ENCODE results near the gene MRPL24. TPM values are rescaled to one million over a fixed set of nuclear protein-coding genes. Genes with fewer than 3 reads are reported as not detected.
A peak's percentile ranks its signal among the peaks of the same experiment; 100 is the strongest.

MRPL24 gene
- total and polyA plus RNA-seq, 2 of the 8 experiments (the other 6 are each of a cell fraction or from before 2014, with no cell fraction given): 29.7 to 35.2 TPM

DNA sequence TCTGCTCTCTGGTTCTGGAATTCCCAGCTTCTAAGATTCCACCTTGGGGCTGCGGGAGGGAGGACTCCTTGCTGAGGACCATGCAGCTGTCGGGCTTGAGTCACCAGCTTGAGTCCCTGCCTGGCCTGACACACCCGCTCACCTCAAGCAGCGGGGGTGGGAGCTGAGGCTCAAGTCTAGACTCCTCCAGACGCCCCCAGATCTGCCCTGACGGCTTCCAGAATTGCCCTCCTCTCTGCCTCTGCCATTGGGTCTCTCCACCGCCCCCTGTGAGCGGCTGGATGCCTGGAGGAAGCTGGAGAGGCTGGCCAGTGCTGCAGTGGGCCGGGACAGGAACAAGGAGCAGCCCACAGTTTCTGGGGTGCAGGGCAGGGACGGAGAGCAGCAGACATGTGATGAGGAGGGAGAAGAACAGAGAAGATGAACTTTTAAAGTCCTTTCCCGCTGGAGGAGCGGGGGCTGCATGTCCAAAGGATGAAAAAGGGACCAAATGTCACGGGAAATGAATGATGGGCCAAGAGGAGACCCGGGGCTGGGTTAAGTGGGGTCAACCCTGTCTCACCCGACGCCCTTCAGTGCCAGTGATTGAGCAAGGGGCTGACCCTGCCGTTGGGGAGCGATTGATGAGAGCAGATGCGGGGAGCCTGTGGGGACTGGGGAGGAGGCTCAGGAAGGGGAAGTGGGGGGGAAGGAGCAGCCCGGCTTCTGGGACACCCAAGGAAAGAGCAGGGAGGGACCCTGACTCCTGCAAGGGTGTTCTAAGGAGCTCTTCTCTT is 49.0 kb downstream of the MRPL24 start:
- WGBS, 2 experiments (ENCODE audit: extremely low coverage in 1 of 2, insufficient coverage in 1 of 2, insufficient read length in 1 of 2, insufficient replicate concordance in 2 of 2, low coverage in 1 of 2, low lambda C conversion rate in 2 of 2, missing lambda C conversion rate in 1 of 2): 14% methylated on average over 20 of the region's 20 CpGs; no CpG with 5 or more reads in 1 of the 2 experiments
- Histone ChIP-seq H2AK5ac (ENCODE audit: low read depth, low read length) (no peak overlapping the region; the same call in 1 of the 2 replicates), H4K91ac (replicated peaks; ENCODE audit: insufficient read length, low read length) (peak overlapping the region; percentile 92), H3K9ac (replicated peaks in 1 of 4; ENCODE audit: extremely low read depth in 1 of 4, low read depth in 3 of 4, low read length in 3 of 4) (no peak overlapping the region), H3K9me3 (ENCODE audit: insufficient read depth in 2 of 2, low read depth in 1 of 2, low read length in 1 of 2) (no peaks in the 10 kb centered on the region), H3K4me1 (replicated peaks in 1 of 4; ENCODE audit: control insufficient read depth in 3 of 4, insufficient read depth in 4 of 4, low read length in 3 of 4) (peaks cover 24 to 51% (median 38%) of the 10 kb centered on the region in 4 experiments), H4K20me1 (replicated peaks in 1 of 2; ENCODE audit: control insufficient read depth in 1 of 2, insufficient read depth in 2 of 2, low read length in 2 of 2) (no peaks in the 10 kb centered on the region), H3K36me3 (ENCODE audit: control insufficient read depth in 2 of 4, insufficient read depth in 4 of 4, low read length in 3 of 4) (no peaks in the 10 kb centered on the region), H2BK120ac (replicated peaks; ENCODE audit: low read depth, low read length) (peak overlapping the region; percentile 17), H3K79me2 (ENCODE audit: control insufficient read depth in 1 of 2, insufficient read depth in 2 of 2, low read length in 2 of 2) (no peaks in the 10 kb centered on the region), H3K4me2 (ENCODE audit: insufficient read depth in 1 of 2, low read depth in 2 of 2, low read length in 2 of 2) (peak overlapping the region; percentile 14 to 72), H3K23me2 (ENCODE audit: low read depth, low read length) (peaks cover 10% of the 10 kb centered on the region; the same call in 1 of the 2 replicates), H3K79me1 (ENCODE audit: low read depth, low read length) (no peaks in the 10 kb centered on the region), H3K23ac (ENCODE audit: insufficient read length) (no peak overlapping the region), H4K8ac (ENCODE audit: extremely low read depth, insufficient read depth, low read length) (no peak overlapping the region), H3K18ac (ENCODE audit: extremely low read depth, low read length) (peak overlapping the region; percentile 48), H4K5ac (ENCODE audit: insufficient read length, low read depth, low read length) (peak overlapping the region; percentile 70), H2BK5ac (ENCODE audit: low read depth, low read length) (peak overlapping the region; percentile 97), H3K14ac (ENCODE audit: insufficient read length) (no peak overlapping the region), H2BK15ac (ENCODE audit: low read length) (peak overlapping the region; percentile 75; the same call in 1 of the 2 replicates), H2AFZ (ENCODE audit: low read length) (no peak overlapping the region), H3K4me3 (ENCODE audit: extremely low read depth in 1 of 4, insufficient read depth in 2 of 4, low read depth in 3 of 4, low read length in 4 of 4) (peak overlapping the region; percentile 1 to 49 (median 22); a peak in 5 of 8 replicates), H3K27me3 (replicated peaks in 1 of 4; ENCODE audit: control insufficient read depth in 3 of 4, extremely low read depth in 1 of 4, insufficient read depth in 3 of 4, low read length in 3 of 4) (peaks cover 0 to 7% (median 0%) of the 10 kb centered on the region in 4 experiments; a peak in 2 of 7 replicates), H3K56ac (replicated peaks; ENCODE audit: insufficient read length, low read depth, low read length) (peak overlapping the region; percentile 17), H3K27ac (ENCODE audit: low read depth, low read length) (peak overlapping the region; percentile 83; the same call in 1 of the 2 replicates), H3K4ac (replicated peaks; ENCODE audit: insufficient read length, low read depth, low read length) (peak overlapping the region; percentile 41), H2BK12ac (ENCODE audit: low read depth, low read length) (peak overlapping the region; percentile 78; the same call in 1 of the 2 replicates), H2BK20ac (ENCODE audit: low read length) (peak overlapping the region; percentile 75)
- ChIA-PET CTCF (ENCODE audit: partially characterized antibody) (interaction anchor here (0.6 to 66.0 kb wide), 22 partner anchors 5 to 235 kb away, joined by 3 to 4284 read pairs (median 8); partner anchors contain the start of genes BCAN, CRABP2, HAPLN2 and INSRR), POLR2A (ENCODE audit: partially characterized antibody) (interaction anchor here (0.6 to 13.9 kb wide), 17 partner anchors 7 to 168 kb away, joined by 3 to 530 read pairs (median 7); partner anchors contain the start of genes CRABP2, HAPLN2, HDGF and ISG20L2)
- FAIRE-seq (no peak), DNase-seq (ENCODE audit: low read depth in 1 of 2, low spot score in 2 of 2) (peak in 1 of 2 experiments; percentile 73)
- TF ChIP-seq TEAD4 (IDR thresholded peaks at IDR 0.05; ENCODE audit: low read depth, low read length): no peak
- no peak for TF ChIP-seq CHD2 (IDR thresholded peaks at IDR 0.05; ENCODE audit: low read length)
- TF ChIP-seq, protein P1, sequence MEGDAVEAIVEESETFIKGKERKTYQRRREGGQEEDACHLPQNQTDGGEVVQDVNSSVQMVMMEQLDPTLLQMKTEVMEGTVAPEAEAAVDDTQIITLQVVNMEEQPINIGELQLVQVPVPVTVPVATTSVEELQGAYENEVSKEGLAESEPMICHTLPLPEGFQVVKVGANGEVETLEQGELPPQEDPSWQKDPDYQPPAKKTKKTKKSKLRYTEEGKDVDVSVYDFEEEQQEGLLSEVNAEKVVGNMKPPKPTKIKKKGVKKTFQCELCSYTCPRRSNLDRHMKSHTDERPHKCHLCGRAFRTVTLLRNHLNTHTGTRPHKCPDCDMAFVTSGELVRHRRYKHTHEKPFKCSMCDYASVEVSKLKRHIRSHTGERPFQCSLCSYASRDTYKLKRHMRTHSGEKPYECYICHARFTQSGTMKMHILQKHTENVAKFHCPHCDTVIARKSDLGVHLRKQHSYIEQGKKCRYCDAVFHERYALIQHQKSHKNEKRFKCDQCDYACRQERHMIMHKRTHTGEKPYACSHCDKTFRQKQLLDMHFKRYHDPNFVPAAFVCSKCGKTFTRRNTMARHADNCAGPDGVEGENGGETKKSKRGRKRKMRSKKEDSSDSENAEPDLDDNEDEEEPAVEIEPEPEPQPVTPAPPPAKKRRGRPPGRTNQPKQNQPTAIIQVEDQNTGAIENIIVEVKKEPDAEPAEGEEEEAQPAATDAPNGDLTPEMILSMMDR (IDR thresholded peaks at IDR 0.05; ENCODE audit: control extremely low read depth in 1 of 3, insufficient read depth in 1 of 3, low read depth in 1 of 3, low read length in 3 of 3): peak in 2 of 3 experiments; percentile 10 to 11; a peak in 1 of 4 replicates
- TF ChIP-seq CEBPB (IDR thresholded peaks at IDR 0.05; ENCODE audit: low read depth, low read length): 0 out of 2 replicates have a peak, but pooled peaks have one; percentile 17
- 0 out of 2 replicates have a peak, but pooled peaks have one; percentile 28 for TF ChIP-seq RBBP5 (IDR thresholded peaks at IDR 0.05; ENCODE audit: borderline replicate concordance, low read depth, low read length)
- peak; percentile 40; the same call in 1 of the 2 replicates for TF ChIP-seq EGR1 (IDR thresholded peaks at IDR 0.05; ENCODE audit: borderline replicate concordance, low read depth, low read length)
- TF ChIP-seq TAF1 (IDR thresholded peaks at IDR 0.05; ENCODE audit: low read depth, low read length): no peak
- TF ChIP-seq SIX5 (IDR thresholded peaks at IDR 0.05; ENCODE audit: low read depth, low read length): no peak
- TF ChIP-seq TBP (IDR thresholded peaks at IDR 0.05; ENCODE audit: low read depth, low read length): peak; percentile 21; the same call in 1 of the 2 replicates

Measured in H1 (cell line).